A673 (cell line): ENCODE results near the gene EPHB2. TPM values are rescaled to one million over a fixed set of nuclear protein-coding genes. Genes with fewer than 3 reads are reported as not detected.

Experiments used
- BruUV-seq: library from RNA; stranded (reverse); fragments of 400-500 nt; replicated peaks from 2 replicates; lab custom pipeline; 2021; lab: Mats Ljungman, UMichigan
- CTCF ChIA-PET: fragments of 300-600 bp; sonication (Branson Sonifier 250); formaldehyde crosslinking; loops from one replicate; lab custom pipeline; 2022; ENCODE audit warnings: antibody characterized with exemption; lab: Charles Lee
- POLR2A ChIA-PET: fragments of 300-600 bp; sonication (Branson Sonifier 250); formaldehyde crosslinking; loops from one replicate; lab custom pipeline; 2022; ENCODE audit warnings: antibody characterized with exemption; ENCODE audit not compliant: low non-redundant PET; lab: Charles Lee
- DNase-seq: peaks from one replicate; pipeline ENCODE4 v3.0.0-alpha.2; 2015; ENCODE audit warnings: low spot score
- H3K27ac ChIP-seq: fragments of 200-600 bp; sonication (generic); 2 replicates; pipeline ENCODE4 v1.5.1; 2016; ENCODE audit warnings: mixed run types, low read depth, mild to moderate bottlenecking, mixed read lengths, antibody characterized with exemption, low read length; ENCODE audit not compliant: poor library complexity, severe bottlenecking
- H3K27me3 ChIP-seq: fragments of 200-600 bp; sonication (generic); replicated peaks from 2 replicates; pipeline ENCODE4 v1.6.1; 2017; ENCODE audit warnings: mixed run types, low read depth, mild to moderate bottlenecking, mixed read lengths, antibody characterized with exemption, low read length; ENCODE audit not compliant: insufficient read depth, poor library complexity
- H3K36me3 ChIP-seq: fragments of 200-600 bp; sonication (generic); 2 replicates; pipeline ENCODE4 v1.6.1; 2016; ENCODE audit warnings: mixed run types, mild to moderate bottlenecking, mixed read lengths, antibody characterized with exemption, low read length; ENCODE audit not compliant: insufficient read depth, poor library complexity, severe bottlenecking
- H3K4me1 ChIP-seq: fragments of 200-600 bp; sonication (generic); 2 replicates; pipeline ENCODE4 v1.6.1; 2017; ENCODE audit warnings: mixed run types, mild to moderate bottlenecking, mixed read lengths, antibody characterized with exemption, low read length; ENCODE audit not compliant: insufficient read depth, poor library complexity, severe bottlenecking
- H3K4me3 ChIP-seq: fragments of 200-600 bp; sonication (generic); 2 replicates; pipeline ENCODE4 v1.5.1; 2016; ENCODE audit warnings: low read depth, mixed run types, mild to moderate bottlenecking, mixed read lengths, low read length; ENCODE audit not compliant: poor library complexity, severe bottlenecking
- H3K9me3 ChIP-seq: fragments of 200-600 bp; sonication (generic); 2 replicates; pipeline ENCODE4 v1.6.1; 2016; ENCODE audit warnings: mixed run types, low read depth, mild to moderate bottlenecking, mixed read lengths, antibody characterized with exemption, low read length; ENCODE audit not compliant: poor library complexity, severe bottlenecking
- EZH2 ChIP-seq: fragments of 200-600 bp; sonication (generic); IDR thresholded peaks from 2 replicates; pipeline ENCODE4 v1.6.1; 2017; ENCODE audit warnings: borderline replicate concordance, low read depth, mild to moderate bottlenecking, mixed read lengths, antibody characterized with exemption, low read length; ENCODE audit not compliant: poor library complexity, severe bottlenecking
- intact Hi-C: fragments of 100-400 bp; cut with micrococcal nuclease; formaldehyde crosslinking; loops from one replicate; pipeline ENCODE4 v1.10.0; 2022; ENCODE audit not compliant: unreplicated experiment
- total RNA-seq: library from RNA; stranded (reverse); gene quantifications from 2 replicates; pipeline ENCODE4 v1.2.3, GENCODE V29; 2021
- TF ChIP-seq, protein P1 (sequence below): fragments of 300-800, 200-600 bp; sonication (generic); conservative IDR thresholded peaks from 2 replicates; pipeline ENCODE4 v1.5.1; 2017; ENCODE audit warnings: low read depth, mild to moderate bottlenecking, antibody characterized with exemption, low read length, moderate library complexity, mixed read lengths

The EPHB2 gene
- total RNA-seq, 1 experiment from 2014 or later = 10.4 TPM

DNA sequence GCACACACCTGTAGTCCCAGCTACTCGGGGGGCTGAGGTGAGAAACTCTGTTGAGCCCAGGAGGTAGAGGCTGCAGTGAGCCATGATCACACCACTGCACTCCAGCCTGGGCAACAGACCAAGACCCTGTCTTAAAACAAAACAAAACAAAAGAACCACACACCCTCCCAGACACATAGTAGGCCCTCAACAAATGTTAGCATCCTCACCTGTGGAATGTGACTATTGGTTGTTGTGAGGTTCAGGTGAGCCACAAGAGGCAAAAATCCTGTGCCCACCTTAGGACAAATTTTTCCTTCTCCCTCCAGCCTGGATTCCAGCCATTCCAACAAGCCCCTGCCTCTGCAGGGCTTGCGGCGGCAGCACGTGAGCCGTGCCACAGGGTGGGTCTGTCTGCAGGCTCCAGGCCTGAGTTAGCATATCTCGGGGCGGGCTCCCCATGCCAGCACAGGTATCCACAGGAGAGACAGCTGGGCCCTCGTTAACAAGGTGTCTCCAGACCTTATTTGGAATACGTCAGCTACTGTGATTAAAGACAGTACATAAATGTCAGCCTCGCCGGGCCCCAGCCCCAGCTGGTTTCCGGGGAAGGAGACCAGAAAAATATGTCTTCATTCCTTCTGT, 40.2 kb upstream of the EPHB2 start:
- Histone ChIP-seq H3K9me3 (no peaks in the 10 kb centered on the region), H3K27ac (no peak overlapping the region), H3K27me3 (no peaks in the 10 kb centered on the region), H3K36me3 (no peaks in the 10 kb centered on the region), H3K4me3 (no peak overlapping the region), H3K4me1 (no peaks in the 10 kb centered on the region)
- intact Hi-C loops = loop anchor here (10.0 kb wide), 1 partner anchor 214 kb away; no protein-coding TSS in a partner anchor
- CTCF ChIA-PET = no interaction called here
- POLR2A ChIA-PET = no interaction called here
- DNase-seq = no peak
- BruUV-seq = no TSS peak
- TF ChIP-seq, protein P1, sequence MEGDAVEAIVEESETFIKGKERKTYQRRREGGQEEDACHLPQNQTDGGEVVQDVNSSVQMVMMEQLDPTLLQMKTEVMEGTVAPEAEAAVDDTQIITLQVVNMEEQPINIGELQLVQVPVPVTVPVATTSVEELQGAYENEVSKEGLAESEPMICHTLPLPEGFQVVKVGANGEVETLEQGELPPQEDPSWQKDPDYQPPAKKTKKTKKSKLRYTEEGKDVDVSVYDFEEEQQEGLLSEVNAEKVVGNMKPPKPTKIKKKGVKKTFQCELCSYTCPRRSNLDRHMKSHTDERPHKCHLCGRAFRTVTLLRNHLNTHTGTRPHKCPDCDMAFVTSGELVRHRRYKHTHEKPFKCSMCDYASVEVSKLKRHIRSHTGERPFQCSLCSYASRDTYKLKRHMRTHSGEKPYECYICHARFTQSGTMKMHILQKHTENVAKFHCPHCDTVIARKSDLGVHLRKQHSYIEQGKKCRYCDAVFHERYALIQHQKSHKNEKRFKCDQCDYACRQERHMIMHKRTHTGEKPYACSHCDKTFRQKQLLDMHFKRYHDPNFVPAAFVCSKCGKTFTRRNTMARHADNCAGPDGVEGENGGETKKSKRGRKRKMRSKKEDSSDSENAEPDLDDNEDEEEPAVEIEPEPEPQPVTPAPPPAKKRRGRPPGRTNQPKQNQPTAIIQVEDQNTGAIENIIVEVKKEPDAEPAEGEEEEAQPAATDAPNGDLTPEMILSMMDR = no peak
- TF ChIP-seq EZH2 = no peak

DNA sequence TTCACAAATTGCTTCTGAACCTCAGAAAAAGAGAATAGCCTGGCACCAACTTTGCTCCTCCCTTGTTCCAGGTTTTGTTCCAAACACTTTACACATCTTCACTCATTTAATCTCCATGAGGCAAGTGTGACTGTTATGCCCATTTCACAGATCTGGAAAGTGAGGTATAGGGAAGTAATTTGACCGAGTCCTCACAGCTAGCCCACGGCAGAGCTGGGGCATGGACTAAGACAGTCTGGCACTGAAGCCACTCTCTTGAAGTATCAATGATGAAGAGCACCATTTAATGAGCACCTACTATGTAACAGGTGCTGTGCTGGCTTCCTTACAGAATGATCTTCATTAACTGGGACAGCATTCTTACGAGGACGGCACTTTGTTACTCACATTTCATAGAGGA, 38.6 kb upstream of the EPHB2 start:
- intact Hi-C loops = loop anchor here (10.0 kb wide), 1 partner anchor 213 kb away; no protein-coding TSS in a partner anchor
- Histone ChIP-seq H3K27me3 (no peaks in the 10 kb centered on the region), H3K36me3 (no peaks in the 10 kb centered on the region), H3K27ac (no peak overlapping the region), H3K4me1 (peaks cover 3% of the 10 kb centered on the region), H3K4me3 (no peak overlapping the region), H3K9me3 (no peaks in the 10 kb centered on the region)
- ChIA-PET CTCF (no interaction called here), POLR2A (no interaction called here)
- no peak for DNase-seq
- TF ChIP-seq, protein P1 = no peak
- TF ChIP-seq EZH2 = no peak
- no TSS peak for BruUV-seq

DNA sequence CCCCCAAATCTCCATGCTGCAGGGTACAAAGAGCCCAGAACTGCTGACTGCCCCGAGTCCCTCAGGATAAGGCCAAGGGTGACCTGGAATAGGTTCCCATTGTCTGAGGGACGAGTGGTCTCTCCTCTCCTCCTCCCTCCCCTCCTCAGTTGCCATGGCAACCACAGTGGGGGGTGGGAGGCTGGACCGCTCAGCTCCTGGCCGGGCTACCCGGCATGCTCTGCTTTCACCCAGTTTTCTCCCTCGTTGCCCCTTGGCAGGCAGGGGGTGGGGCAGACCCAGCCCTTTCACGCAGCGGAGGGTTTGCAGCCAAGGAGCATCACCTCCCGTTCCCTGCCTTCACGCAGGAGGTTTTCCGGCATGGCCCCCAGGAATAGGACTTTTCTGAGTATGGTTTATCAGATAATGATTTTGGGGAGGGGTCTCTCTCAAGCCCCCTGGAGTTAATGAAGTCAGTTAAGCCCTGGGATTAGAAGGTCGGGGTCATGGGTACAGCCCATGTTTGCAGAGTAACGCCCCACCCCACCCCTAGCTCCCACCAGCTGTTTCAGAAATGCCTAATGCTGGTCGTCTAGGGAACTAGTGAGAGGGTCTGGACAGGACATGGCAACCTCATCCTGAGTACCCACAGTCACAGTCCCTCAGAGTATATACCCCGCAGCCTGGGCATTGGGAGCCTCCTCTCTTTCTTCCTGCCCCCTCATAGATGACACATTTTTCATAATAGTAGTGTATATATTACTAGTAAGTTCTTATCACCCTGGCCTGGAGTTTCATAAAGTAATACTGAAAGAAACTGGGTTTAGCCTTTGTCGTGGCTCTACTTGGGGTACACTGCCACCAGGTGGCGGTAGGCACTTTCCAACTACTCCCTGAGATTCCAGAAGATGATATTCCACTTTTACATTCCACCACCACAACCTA, 36.9 kb upstream of the EPHB2 start:
- POLR2A ChIA-PET = no interaction called here
- H3K4me3 ChIP-seq = no peak overlapping the region
- H3K4me1 ChIP-seq = peaks cover 21% of the 10 kb centered on the region
- intact Hi-C loops = loop anchor here (1.0 to 10.0 kb wide), 2 partner anchors 211 to 257 kb away; no protein-coding TSS in a partner anchor
- no peaks in the 10 kb centered on the region for H3K27me3 ChIP-seq
- no peaks in the 10 kb centered on the region for H3K9me3 ChIP-seq
- peak; percentile 63 for DNase-seq
- H3K36me3 ChIP-seq = no peaks in the 10 kb centered on the region
- CTCF ChIA-PET = interaction anchor here (1.0 kb wide), 1 partner anchor 257 kb away, joined by 6 read pairs; no protein-coding TSS in a partner anchor
- BruUV-seq = no TSS peak
- no peak for TF ChIP-seq EZH2
- TF ChIP-seq, protein P1 = peak; percentile 88
- H3K27ac ChIP-seq = no peak overlapping the region
